Measurements from ENCODE around the gene AFMID. TPM values are rescaled to one million over a fixed set of nuclear protein-coding genes. Genes with fewer than 3 reads are reported as not detected.

Gene AFMID
- total and polyA plus RNA-seq, 2 donors (not counting 1 experiment from before 2014, with no cell fraction given) = 18.2 to 24.8 TPM

GRCh38 chr17:78202666-78203065, 15.5 kb downstream of the AFMID start:
- no peaks in the 10 kb centered on the region for H3K27me3 Mint-ChIP-seq
- CTCF ChIA-PET = interaction anchor here (1.2 to 1.7 kb wide), 3 partner anchors 34 to 118 kb away, joined by 3 to 4 read pairs (median 3); no protein-coding TSS in a partner anchor

More at GRCh38 chr17:78202666-78203065, 15.5 kb downstream of the AFMID start:
- DNase-seq (no peak), ATAC-seq (ENCODE audit: low read depth) (no peak)
- Histone ChIP-seq H3K9me3 (ENCODE audit: control extremely low read depth in 1 of 3, control insufficient read depth in 2 of 3, insufficient read depth in 1 of 3, low read length in 2 of 3) (peaks cover 0 to 4% (median 0%) of the 10 kb centered on the region in 3 donors), H3K9ac (ENCODE audit: low read length) (no peak overlapping the region), H3K27me3 (replicated peaks in 1 of 4; ENCODE audit: control extremely low read depth in 1 of 4, control insufficient read depth in 3 of 4, insufficient read depth in 4 of 4, low read length in 3 of 4) (no peaks in the 10 kb centered on the region), H3K4me3 (ENCODE audit: control extremely low read depth in 1 of 5, extremely low read depth in 1 of 5, insufficient read depth in 1 of 5, low read depth in 2 of 5, low read length in 4 of 5) (no peak overlapping the region), H3K36me3 (replicated peaks in 1 of 2; ENCODE audit: control extremely low read depth in 1 of 2, control insufficient read depth in 1 of 2, extremely low read depth in 1 of 2, insufficient read depth in 2 of 2, low read length in 1 of 2) (no peaks in the 10 kb centered on the region), H3K4me1 (ENCODE audit: control insufficient read depth in 2 of 2, insufficient read depth in 2 of 2, low read length in 2 of 2) (peaks cover 0 to 4% of the 10 kb centered on the region in 2 donors), H3K27ac (ENCODE audit: low read length in 2 of 2) (no peak overlapping the region), H3K79me2 (ENCODE audit: control insufficient read depth, insufficient read depth, low read length) (no peaks in the 10 kb centered on the region), H3K4me2 (replicated peaks; ENCODE audit: low read depth, low read length, poor library complexity, severe bottlenecking) (no peak overlapping the region), H2AFZ (ENCODE audit: insufficient read depth, low read depth, low read length, poor library complexity, severe bottlenecking) (no peak overlapping the region), H4K20me1 (ENCODE audit: control insufficient read depth, insufficient read depth, low read length, poor library complexity, severe bottlenecking) (no peaks in the 10 kb centered on the region)
- intact Hi-C loops (cut with micrococcal nuclease) = no loop called here
- Mint-ChIP-seq H3K27ac (no peak overlapping the region), H3K9me3 (ENCODE audit: insufficient read depth) (no peaks in the 10 kb centered on the region), H3K4me3 (no peak overlapping the region), H3K4me1 (peaks cover 8% of the 10 kb centered on the region)
- WGBS (ENCODE audit: insufficient coverage) = 83% methylated on average over 3 of the region's 8 CpGs
- no peak for TF ChIP-seq CTCF (IDR thresholded peaks at IDR 0.05)
- TF ChIP-seq EZH2 (IDR thresholded peaks at IDR 0.05; ENCODE audit: borderline replicate concordance, insufficient read depth, low read depth, low read length, poor library complexity, severe bottlenecking) = no peak
- POLR2A ChIA-PET = interaction anchor here (0.6 to 0.7 kb wide), 5 partner anchors 10 to 1105 kb away, joined by 3 to 9 read pairs (median 4); no protein-coding TSS in a partner anchor
